Measurements from ENCODE around the gene RABGGTA.

GRCh38 chr14:24315243-24315806 is 43.9 kb upstream of the RABGGTA start:
- TF ChIP-seq POLR2AphosphoS5 (IDR thresholded peaks at IDR 0.05; ENCODE audit: low read depth, low read length), result no peak
- no peak for TF ChIP-seq FOXP2 (optimal IDR thresholded peaks at IDR 0.05; ENCODE audit: borderline replicate concordance, extremely low read depth, extremely low read length, insufficient read depth)
- no peak for TF ChIP-seq SIN3A (IDR thresholded peaks at IDR 0.05; ENCODE audit: borderline replicate concordance, insufficient read depth, low read length)
- TF ChIP-seq TAF1 (IDR thresholded peaks at IDR 0.05; ENCODE audit: borderline replicate concordance, insufficient read depth, low read length), result no peak
- TF ChIP-seq, protein P1, sequence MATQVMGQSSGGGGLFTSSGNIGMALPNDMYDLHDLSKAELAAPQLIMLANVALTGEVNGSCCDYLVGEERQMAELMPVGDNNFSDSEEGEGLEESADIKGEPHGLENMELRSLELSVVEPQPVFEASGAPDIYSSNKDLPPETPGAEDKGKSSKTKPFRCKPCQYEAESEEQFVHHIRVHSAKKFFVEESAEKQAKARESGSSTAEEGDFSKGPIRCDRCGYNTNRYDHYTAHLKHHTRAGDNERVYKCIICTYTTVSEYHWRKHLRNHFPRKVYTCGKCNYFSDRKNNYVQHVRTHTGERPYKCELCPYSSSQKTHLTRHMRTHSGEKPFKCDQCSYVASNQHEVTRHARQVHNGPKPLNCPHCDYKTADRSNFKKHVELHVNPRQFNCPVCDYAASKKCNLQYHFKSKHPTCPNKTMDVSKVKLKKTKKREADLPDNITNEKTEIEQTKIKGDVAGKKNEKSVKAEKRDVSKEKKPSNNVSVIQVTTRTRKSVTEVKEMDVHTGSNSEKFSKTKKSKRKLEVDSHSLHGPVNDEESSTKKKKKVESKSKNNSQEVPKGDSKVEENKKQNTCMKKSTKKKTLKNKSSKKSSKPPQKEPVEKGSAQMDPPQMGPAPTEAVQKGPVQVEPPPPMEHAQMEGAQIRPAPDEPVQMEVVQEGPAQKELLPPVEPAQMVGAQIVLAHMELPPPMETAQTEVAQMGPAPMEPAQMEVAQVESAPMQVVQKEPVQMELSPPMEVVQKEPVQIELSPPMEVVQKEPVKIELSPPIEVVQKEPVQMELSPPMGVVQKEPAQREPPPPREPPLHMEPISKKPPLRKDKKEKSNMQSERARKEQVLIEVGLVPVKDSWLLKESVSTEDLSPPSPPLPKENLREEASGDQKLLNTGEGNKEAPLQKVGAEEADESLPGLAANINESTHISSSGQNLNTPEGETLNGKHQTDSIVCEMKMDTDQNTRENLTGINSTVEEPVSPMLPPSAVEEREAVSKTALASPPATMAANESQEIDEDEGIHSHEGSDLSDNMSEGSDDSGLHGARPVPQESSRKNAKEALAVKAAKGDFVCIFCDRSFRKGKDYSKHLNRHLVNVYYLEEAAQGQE (IDR thresholded peaks at IDR 0.05; ENCODE audit: insufficient read depth in 1 of 2, low read depth in 2 of 2, low read length in 2 of 2), result no peak

All from PFSK-1 (cell line).